ENCODE measurements around the gene PTEN. TPM values are rescaled to one million over a fixed set of nuclear protein-coding genes. Genes with fewer than 3 reads are reported as not detected.

PTEN gene
- total RNA-seq, 2 experiments from 2014 or later, result 30.4 to 34.9 TPM

DNA sequence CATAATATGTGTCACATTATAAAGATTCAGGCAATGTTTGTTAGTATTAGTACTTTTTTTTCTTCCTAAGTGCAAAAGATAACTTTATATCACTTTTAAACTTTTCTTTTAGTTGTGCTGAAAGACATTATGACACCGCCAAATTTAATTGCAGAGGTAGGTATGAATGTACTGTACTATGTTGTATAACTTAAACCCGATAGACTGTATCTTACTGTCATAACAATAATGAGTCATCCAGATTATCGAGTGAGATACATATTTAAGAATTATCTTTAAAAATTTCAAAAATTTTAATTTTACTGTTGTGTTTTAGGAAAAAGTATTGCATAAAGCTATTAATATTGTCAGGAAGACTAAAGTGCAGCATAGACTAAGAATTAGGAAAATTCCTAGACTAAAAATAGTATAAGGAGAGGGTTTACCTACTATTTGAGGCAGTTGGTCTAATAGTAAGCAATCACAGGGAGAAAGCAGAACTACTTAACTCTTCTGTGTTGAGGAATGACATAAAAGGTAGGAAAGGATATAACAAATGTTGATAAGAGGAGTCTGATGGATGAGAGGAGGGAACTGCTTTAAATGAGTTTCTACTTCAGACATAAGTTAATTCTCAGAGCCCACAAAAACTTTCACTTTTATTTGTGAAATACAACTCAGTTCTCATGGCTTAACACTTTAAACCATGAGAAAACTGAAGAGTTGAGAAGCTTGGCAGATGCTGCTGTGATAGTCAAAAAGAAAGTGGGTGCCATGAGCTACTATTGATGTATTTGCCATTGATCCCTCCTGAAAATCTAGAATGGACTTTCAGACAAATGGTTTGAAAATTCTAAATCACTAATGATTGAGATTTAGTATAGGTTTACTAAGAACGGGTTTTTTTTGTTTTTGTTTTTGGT, 67.8 kb downstream of the PTEN start:
- Mint-ChIP-seq H3K4me1 (ENCODE audit: low read depth) (peaks cover 53% of the 10 kb centered on the region), H3K36me3 (ENCODE audit: low read depth) (peaks cover 24% of the 10 kb centered on the region), H3K27ac (no peak overlapping the region), H3K9me3 (no peaks in the 10 kb centered on the region), H3K27me3 (ENCODE audit: low read depth) (no peaks in the 10 kb centered on the region), H3K4me3 (no peak overlapping the region)
- CTCF ChIA-PET, result no interaction called here
- intact Hi-C loops (cut with micrococcal nuclease), result loop anchor here (1.0 kb wide), 2 partner anchors 11 to 160 kb away; no protein-coding TSS in a partner anchor
- DNase-seq, result no peak

DNA sequence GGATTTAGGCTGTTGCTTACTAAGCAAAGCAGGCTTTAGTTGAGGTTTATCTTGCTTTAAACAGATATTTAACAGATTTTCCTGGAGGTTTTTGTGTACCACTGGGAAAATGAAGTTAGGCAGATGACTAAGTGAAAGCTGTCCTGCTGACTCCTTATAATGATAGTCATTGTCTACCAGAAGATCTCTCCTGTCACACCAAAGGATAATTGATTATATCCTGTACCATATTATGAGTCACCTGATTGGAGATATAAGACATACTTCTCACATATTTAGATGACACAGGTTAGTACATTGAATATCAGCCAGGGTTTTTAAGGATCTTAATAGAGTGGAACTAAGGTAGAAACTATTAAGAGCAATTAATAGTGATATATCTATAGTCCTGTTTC, 68.4 kb downstream of the PTEN start:
- Mint-ChIP-seq H3K4me1 (ENCODE audit: low read depth) (peaks cover 46% of the 10 kb centered on the region), H3K27me3 (ENCODE audit: low read depth) (no peaks in the 10 kb centered on the region), H3K36me3 (ENCODE audit: low read depth) (peaks cover 19% of the 10 kb centered on the region), H3K27ac (no peak overlapping the region), H3K9me3 (no peaks in the 10 kb centered on the region), H3K4me3 (no peak overlapping the region)
- CTCF ChIA-PET, result no interaction called here
- DNase-seq, result no peak
- intact Hi-C loops (cut with micrococcal nuclease), result loop anchor here (1.0 kb wide), 2 partner anchors 10 to 159 kb away; no protein-coding TSS in a partner anchor

DNA sequence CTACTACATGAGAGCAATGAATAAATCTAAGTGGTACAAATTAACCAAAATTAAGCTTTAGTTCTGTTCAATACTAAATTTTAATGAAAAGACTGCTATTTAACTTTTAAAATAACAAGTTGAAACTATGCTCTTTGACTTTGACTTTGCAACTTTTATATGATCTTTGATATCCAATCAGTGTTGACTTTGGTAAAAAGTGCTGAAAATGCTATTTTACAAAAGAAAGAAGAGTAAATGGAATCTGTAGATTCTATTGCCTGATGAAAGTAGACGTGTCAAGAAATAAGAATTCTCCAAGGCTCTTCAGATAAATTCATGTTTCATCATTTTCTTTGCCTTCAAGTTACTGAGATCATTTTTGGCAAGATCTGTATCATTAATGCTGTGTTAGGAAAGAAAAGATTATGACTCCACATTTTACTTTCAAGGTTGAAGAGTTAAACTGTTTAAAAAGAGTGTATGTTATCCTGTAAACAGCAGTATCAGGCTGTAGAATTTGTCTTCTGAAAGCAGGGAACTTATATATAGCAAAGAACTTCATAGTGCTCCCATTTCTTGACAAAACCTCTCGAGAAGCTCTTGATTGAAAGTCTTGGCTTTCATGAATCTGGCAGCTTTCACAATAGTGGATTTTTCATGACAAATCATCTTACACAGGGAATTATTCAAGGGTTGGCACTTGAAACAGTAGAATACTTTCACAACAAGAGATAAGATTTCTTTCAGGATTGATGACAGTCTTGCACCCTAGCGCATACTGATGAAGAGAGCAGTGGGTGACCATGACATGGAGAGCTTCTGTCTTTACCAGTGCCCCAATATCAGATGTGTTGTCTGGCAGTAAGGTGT, 72.1 kb downstream of the PTEN start:
- intact Hi-C loops (cut with micrococcal nuclease), result no loop called here
- DNase-seq, result no peak
- H3K4me1 Mint-ChIP-seq (ENCODE audit: low read depth), result peaks cover 18% of the 10 kb centered on the region
- no peak overlapping the region for H3K4me3 Mint-ChIP-seq
- H3K27ac Mint-ChIP-seq, result no peak overlapping the region
- H3K27me3 Mint-ChIP-seq (ENCODE audit: low read depth), result no peaks in the 10 kb centered on the region
- peaks cover 21% of the 10 kb centered on the region for H3K36me3 Mint-ChIP-seq (ENCODE audit: low read depth)
- no peaks in the 10 kb centered on the region for H3K9me3 Mint-ChIP-seq
- CTCF ChIA-PET, result interaction anchor here (0.6 to 1.2 kb wide), 3 partner anchors 9 to 219 kb away, joined by 3 read pairs; no protein-coding TSS in a partner anchor

DNA sequence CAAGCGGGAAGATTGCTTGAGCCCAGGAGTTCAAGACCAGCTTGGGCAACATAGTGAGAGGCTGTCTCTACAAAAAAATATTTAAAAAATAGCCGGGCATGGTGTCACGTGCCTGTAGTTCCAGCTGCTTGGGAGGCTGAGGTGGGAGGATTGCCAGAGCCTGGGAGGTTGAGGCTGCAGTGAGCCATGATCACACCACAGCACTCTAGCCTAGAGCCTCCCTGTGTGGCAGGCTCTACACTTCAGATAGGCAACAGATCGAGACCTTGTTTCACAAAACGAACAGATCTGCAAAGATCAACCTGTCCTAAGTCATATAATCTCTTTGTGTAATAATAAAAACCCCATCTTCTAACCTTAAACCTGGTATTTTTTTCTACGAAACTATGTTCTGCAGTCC, 76.8 kb downstream of the PTEN start:
- no peak overlapping the region for H3K27ac Mint-ChIP-seq
- CTCF ChIA-PET, result no interaction called here
- H3K27me3 Mint-ChIP-seq (ENCODE audit: low read depth), result no peaks in the 10 kb centered on the region
- H3K9me3 Mint-ChIP-seq, result no peaks in the 10 kb centered on the region
- H3K4me3 Mint-ChIP-seq, result no peak overlapping the region
- intact Hi-C loops (cut with micrococcal nuclease), result no loop called here
- peaks cover 15% of the 10 kb centered on the region for H3K36me3 Mint-ChIP-seq (ENCODE audit: low read depth)
- peaks cover 16% of the 10 kb centered on the region for H3K4me1 Mint-ChIP-seq (ENCODE audit: low read depth)
- no peak for DNase-seq

DNA sequence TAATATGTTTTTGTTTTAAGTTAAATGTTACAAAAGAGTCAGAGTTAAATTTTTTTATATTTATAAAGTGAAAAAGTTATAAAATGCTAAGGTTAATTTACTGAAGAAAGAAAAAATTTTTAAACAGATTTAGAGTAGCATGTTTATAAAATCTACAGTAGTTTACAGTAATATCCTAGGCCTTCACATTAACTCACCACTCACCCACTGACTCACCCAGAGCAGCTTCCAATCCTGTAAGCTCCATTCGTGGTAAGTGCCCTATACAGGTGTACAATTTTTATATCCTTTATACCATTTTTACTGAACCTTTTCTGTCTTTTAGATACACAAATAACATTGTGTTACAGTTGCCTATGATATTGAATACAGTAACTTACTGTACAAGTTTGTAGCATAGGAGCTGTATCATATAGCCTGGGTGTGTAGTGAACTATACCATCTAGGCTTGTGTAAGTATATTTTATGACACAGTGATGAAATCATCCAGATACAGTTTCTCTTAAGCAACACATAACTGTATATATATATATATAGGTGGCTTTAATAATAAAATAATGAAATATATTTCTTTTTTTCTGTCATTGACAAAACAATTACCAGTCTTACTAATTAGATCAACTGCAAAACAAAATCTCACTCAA, 79.6 kb downstream of the PTEN start:
- CTCF ChIA-PET, result interaction anchor here (1.2 kb wide), 1 partner anchor 149 kb away, joined by 3 read pairs; no protein-coding TSS in a partner anchor
- no peak overlapping the region for H3K27ac Mint-ChIP-seq
- no peaks in the 10 kb centered on the region for H3K27me3 Mint-ChIP-seq (ENCODE audit: low read depth)
- H3K36me3 Mint-ChIP-seq (ENCODE audit: low read depth), result peaks cover 8% of the 10 kb centered on the region
- intact Hi-C loops (cut with micrococcal nuclease), result loop anchor here (1.0 kb wide), 1 partner anchor 12 kb away; no protein-coding TSS in a partner anchor
- H3K4me1 Mint-ChIP-seq (ENCODE audit: low read depth), result peaks cover 15% of the 10 kb centered on the region
- no peak for DNase-seq
- no peaks in the 10 kb centered on the region for H3K9me3 Mint-ChIP-seq
- no peak overlapping the region for H3K4me3 Mint-ChIP-seq

DNA sequence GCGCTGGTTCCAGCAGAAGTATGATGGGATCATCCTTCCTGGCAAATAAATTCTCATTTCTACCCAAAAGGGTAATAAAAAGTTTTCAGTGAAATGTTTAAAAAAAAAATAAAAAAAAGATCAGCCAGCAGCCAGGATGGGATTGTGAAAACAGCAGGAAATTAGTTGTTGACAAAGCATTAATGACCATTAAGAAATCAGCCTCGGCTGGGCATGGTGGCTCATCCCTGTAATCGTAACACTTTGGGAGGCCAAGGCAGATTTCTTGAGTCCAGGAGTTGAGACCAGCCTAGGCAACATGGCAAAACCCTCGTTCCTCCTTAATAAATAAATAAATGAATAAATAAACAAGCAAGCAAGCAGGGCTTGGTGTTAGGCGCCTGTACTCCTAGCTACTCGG, 82.6 kb downstream of the PTEN start:
- Mint-ChIP-seq H3K36me3 (ENCODE audit: low read depth) (peaks cover 6% of the 10 kb centered on the region), H3K27ac (no peak overlapping the region), H3K4me3 (no peak overlapping the region), H3K27me3 (ENCODE audit: low read depth) (no peaks in the 10 kb centered on the region), H3K4me1 (ENCODE audit: low read depth) (peaks cover 13% of the 10 kb centered on the region), H3K9me3 (no peaks in the 10 kb centered on the region)
- intact Hi-C loops (cut with micrococcal nuclease), result no loop called here
- no peak for DNase-seq
- CTCF ChIA-PET, result no interaction called here

DNA sequence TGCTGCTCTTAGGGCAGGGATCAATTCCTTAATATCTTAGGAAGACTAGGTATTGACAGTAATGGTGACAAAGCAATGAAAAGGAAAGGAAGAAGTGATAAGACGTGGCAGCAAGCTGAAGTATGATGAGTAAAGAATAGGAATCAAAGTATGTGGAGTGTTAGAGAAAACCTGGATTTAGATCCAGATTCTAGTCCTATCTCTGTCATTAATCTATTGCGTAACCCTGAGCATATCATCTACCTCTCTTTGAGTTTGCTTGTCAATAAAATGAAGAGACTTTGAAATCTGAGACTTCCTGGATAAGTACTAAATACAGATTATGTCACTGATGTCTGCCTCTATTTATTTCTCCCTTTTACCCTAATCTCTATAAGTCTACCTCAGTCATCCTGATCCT, 89.2 kb downstream of the PTEN start:
- Mint-ChIP-seq H3K36me3 (ENCODE audit: low read depth) (peaks cover 17% of the 10 kb centered on the region), H3K27me3 (ENCODE audit: low read depth) (no peaks in the 10 kb centered on the region), H3K9me3 (no peaks in the 10 kb centered on the region), H3K27ac (no peak overlapping the region), H3K4me3 (no peak overlapping the region), H3K4me1 (ENCODE audit: low read depth) (peaks cover 9% of the 10 kb centered on the region)
- CTCF ChIA-PET, result interaction anchor here (0.6 to 0.9 kb wide), 3 partner anchors 17 to 34 kb away, joined by 3 to 4 read pairs (median 3); no protein-coding TSS in a partner anchor
- intact Hi-C loops (cut with micrococcal nuclease), result no loop called here
- no peak for DNase-seq

DNA sequence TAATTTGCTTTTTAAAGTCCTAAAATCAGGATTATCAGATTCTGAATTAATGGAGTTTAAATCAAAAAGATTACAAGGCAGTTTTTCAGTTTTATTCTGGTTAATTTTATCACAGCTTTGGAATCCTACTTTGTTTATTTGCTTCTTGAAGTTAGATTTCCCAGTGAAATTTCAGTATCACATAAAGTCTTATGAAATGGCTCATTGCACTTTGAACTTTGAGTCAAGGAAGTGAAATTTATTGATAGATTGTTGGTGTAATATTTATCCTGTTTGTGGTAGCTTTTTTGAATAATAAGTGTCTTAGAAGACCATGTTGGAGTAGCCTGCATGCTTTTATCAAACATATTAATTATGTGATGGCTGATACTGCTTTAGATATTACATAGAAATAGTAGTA, 92.6 kb downstream of the PTEN start:
- no peak for DNase-seq
- no peaks in the 10 kb centered on the region for H3K9me3 Mint-ChIP-seq
- CTCF ChIA-PET, result no interaction called here
- H3K4me3 Mint-ChIP-seq, result no peak overlapping the region
- H3K27ac Mint-ChIP-seq, result no peak overlapping the region
- H3K27me3 Mint-ChIP-seq (ENCODE audit: low read depth), result no peaks in the 10 kb centered on the region
- intact Hi-C loops (cut with micrococcal nuclease), result no loop called here
- H3K4me1 Mint-ChIP-seq (ENCODE audit: low read depth), result peaks cover 9% of the 10 kb centered on the region
- H3K36me3 Mint-ChIP-seq (ENCODE audit: low read depth), result peaks cover 18% of the 10 kb centered on the region

DNA sequence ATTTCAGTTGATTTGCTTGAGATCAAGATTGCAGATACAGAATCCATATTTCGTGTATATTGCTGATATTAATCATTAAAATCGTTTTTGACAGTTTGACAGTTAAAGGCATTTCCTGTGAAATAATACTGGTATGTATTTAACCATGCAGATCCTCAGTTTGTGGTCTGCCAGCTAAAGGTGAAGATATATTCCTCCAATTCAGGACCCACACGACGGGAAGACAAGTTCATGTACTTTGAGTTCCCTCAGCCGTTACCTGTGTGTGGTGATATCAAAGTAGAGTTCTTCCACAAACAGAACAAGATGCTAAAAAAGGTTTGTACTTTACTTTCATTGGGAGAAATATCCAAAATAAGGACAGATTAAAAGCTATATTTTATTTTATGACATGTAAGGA, 94.3 kb downstream of the PTEN start:
- Mint-ChIP-seq H3K9me3 (no peaks in the 10 kb centered on the region), H3K4me1 (ENCODE audit: low read depth) (peaks cover 9% of the 10 kb centered on the region), H3K27me3 (ENCODE audit: low read depth) (no peaks in the 10 kb centered on the region), H3K4me3 (no peak overlapping the region), H3K36me3 (ENCODE audit: low read depth) (peaks cover 14% of the 10 kb centered on the region), H3K27ac (no peak overlapping the region)
- intact Hi-C loops (cut with micrococcal nuclease), result no loop called here
- CTCF ChIA-PET, result no interaction called here
- no peak for DNase-seq

DNA sequence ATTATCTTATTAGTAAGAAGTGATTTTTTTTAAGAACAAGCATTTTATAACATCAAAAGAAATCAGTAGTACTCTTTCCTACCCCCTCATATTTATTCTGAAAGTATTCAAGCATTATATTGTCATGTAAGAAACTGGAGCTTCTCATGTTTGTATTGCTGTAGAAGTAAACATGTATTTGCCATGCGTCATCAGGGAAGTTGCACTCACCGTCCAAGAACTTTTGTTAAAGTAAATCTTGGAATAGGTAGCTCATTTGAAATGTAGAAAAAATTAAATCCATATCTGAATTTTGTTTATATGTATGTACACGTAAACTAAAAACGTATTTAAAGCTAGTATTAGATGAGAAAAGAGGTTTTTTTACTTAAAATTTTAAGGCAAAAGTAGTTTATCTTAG, 96.8 kb downstream of the PTEN start:
- CTCF ChIA-PET, result no interaction called here
- no peak for DNase-seq
- Mint-ChIP-seq H3K4me3 (no peak overlapping the region), H3K27ac (no peak overlapping the region), H3K36me3 (ENCODE audit: low read depth) (peaks cover 13% of the 10 kb centered on the region), H3K27me3 (ENCODE audit: low read depth) (no peaks in the 10 kb centered on the region), H3K4me1 (ENCODE audit: low read depth) (peaks cover 8% of the 10 kb centered on the region), H3K9me3 (no peaks in the 10 kb centered on the region)
- intact Hi-C loops (cut with micrococcal nuclease), result no loop called here

DNA sequence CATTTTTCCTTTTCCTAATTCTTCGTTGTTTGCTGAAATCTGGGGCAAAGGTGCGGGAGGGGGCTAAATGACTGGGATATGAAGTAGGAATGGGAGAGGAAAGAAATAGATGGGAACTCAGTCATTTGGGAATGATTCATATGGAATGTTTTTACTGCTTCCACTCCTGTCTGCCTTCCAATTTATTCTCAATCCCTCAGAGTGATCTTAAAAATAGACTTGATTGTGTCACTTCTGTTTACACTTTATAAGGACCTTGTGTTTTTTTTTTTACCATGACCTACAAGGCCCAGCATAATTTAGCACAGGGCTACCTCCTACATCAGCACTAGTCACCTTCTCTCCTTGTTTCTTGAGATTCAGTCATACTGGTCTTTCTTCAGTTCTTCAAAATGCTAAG, 97.9 kb downstream of the PTEN start:
- no peaks in the 10 kb centered on the region for H3K9me3 Mint-ChIP-seq

DNA sequence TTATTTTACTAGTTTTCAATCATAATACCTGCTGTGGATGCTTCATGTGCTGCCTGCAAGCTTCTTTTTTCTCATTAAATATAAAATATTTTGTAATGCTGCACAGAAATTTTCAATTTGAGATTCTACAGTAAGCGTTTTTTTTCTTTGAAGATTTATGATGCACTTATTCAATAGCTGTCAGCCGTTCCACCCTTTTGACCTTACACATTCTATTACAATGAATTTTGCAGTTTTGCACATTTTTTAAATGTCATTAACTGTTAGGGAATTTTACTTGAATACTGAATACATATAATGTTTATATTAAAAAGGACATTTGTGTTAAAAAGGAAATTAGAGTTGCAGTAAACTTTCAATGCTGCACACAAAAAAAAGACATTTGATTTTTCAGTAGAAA, 103.0 kb downstream of the PTEN start:
- peaks cover 9% of the 10 kb centered on the region for H3K36me3 Mint-ChIP-seq (ENCODE audit: low read depth)
- intact Hi-C loops (cut with micrococcal nuclease), result no loop called here
- DNase-seq, result no peak
- H3K4me1 Mint-ChIP-seq (ENCODE audit: low read depth), result no peaks in the 10 kb centered on the region
- CTCF ChIA-PET, result no interaction called here
- no peaks in the 10 kb centered on the region for H3K27me3 Mint-ChIP-seq (ENCODE audit: low read depth)
- H3K27ac Mint-ChIP-seq, result no peak overlapping the region
- no peaks in the 10 kb centered on the region for H3K9me3 Mint-ChIP-seq
- no peak overlapping the region for H3K4me3 Mint-ChIP-seq

More for the DNA sequence above, 97.9 kb downstream of the PTEN start:
- H3K27me3 Mint-ChIP-seq (ENCODE audit: low read depth), result no peaks in the 10 kb centered on the region
- intact Hi-C loops (cut with micrococcal nuclease), result no loop called here
- CTCF ChIA-PET, result no interaction called here
- H3K4me3 Mint-ChIP-seq, result no peak overlapping the region
- peaks cover 2% of the 10 kb centered on the region for H3K4me1 Mint-ChIP-seq (ENCODE audit: low read depth)
- peaks cover 12% of the 10 kb centered on the region for H3K36me3 Mint-ChIP-seq (ENCODE audit: low read depth)
- DNase-seq, result no peak
- no peak overlapping the region for H3K27ac Mint-ChIP-seq

Measured in activated naive CD4-positive, alpha-beta T cell treated with anti-CD3 and anti-CD28 coated beads for 36 hours (primary cell).